ENCODE measurements around the gene CSNK1G1. TPM values are rescaled to one million over a fixed set of nuclear protein-coding genes. Genes with fewer than 3 reads are reported as not detected.

CSNK1G1 gene
- total RNA-seq, 2 experiments from 2014 or later = 20.3 to 22.5 TPM

DNA sequence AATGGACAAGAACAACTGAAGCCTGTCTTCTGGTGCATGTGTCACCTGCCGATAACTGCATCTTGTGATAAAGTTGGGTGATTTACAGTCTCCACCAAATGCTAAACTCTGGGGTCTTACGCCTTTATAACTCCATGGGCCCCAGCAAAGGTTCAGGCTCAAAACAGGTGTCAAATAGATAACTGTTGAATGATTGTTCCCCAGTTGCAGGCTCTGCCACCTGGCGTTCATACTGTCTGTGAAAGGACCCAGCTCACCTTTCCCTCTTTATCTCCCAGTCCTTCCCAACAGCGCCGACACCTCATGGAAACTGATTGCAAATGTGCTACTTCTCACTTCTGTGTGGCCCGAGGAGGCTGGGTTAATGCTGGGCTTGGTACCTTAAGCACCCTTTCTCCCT, 212.7 kb downstream of the CSNK1G1 start:
- no peak for ATAC-seq
- H3K4me1 Mint-ChIP-seq = no peaks in the 10 kb centered on the region
- no peaks in the 10 kb centered on the region for H3K9me3 Mint-ChIP-seq (ENCODE audit: low read depth)
- ChIA-PET CTCF (interaction anchor here (1.6 kb wide), 1 partner anchor 10 kb away, joined by 9 read pairs; no protein-coding TSS in a partner anchor), POLR2A (no interaction called here)
- H3K4me3 Mint-ChIP-seq = no peak overlapping the region
- no peaks in the 10 kb centered on the region for H3K27me3 Mint-ChIP-seq
- intact Hi-C loops (cut with DNase I, micrococcal nuclease) = no loop called here
- no peak for DNase-seq
- H3K27ac Mint-ChIP-seq = peak overlapping the region; percentile 29
- peaks cover 19% of the 10 kb centered on the region for H3K36me3 Mint-ChIP-seq (ENCODE audit: low read depth)

DNA sequence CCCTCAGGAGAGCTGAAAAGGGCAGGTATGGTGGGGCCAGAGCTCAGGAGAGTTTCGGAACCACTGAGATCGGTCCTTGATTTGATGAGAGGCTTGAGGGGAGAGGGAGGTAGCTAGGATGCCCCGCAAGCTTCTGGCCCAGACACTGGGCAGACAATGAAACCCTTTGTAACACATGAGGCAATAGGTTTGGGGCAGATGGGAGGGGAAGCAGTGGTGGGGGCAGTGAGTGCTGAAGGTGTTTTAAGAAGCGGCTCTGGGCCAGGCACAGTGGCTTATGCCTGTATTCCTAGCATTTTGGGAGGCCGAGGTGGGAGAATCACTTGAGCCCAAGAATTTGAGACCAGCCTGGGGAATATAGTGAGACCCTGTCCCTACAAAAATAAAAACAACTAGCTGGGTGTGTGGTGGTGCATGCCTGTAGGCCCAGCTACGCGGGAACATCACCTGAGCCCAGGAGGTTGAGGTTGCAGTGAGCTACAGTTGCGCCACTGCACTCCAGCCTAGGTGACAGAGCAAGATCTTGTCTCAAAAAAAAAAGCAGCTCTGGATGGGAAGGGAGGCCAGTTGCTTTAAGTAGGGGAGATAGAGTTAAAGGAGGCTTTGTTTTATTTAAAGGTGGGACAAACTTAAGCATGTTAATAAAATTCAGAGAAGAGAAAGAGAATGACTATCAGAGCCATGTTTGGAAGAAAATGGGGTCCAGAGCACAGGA, 214.0 kb downstream of the CSNK1G1 start:
- Mint-ChIP-seq H3K9me3 (ENCODE audit: low read depth) (no peaks in the 10 kb centered on the region), H3K27ac (no peak overlapping the region)

DNA sequence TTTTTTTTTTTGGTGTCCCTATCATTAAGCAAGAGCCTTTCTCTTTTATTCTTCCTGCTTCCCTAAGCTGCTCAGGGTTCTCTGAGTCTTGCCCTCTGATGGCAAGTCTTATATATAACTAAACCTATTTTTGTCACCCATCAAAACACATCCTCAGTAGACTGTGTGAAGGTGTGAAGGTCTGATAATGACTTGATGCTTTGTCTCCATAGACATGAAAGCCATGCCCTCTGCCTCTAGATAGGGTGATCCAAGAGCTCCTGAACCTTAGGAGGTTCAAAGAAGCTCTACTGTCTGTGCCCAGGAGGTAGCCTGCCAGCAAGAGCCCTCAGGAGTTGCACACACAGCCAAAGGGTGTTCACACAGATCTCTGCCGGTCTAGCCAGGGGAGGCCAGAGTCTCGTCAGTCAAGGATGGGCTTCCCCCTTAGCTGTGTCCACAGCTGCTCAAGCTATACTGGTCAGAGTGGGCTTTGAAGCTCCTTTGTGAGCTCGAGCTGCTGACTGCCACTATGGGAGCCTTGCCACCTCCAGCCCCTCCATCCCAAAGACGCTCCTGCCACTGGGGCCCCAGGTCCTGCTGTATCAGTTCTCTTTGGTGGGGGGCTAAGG, 217.5 kb downstream of the CSNK1G1 start:
- intact Hi-C loops (cut with DNase I, micrococcal nuclease) = no loop called here
- POLR2A ChIA-PET = no interaction called here
- Mint-ChIP-seq H3K27ac (no peak overlapping the region), H3K36me3 (ENCODE audit: low read depth) (peaks cover 39% of the 10 kb centered on the region), H3K4me1 (no peaks in the 10 kb centered on the region), H3K9me3 (ENCODE audit: low read depth) (no peaks in the 10 kb centered on the region), H3K27me3 (no peaks in the 10 kb centered on the region), H3K4me3 (no peak overlapping the region)
- no peak for DNase-seq
- no peak for ATAC-seq
- CTCF ChIA-PET = no interaction called here

More for the DNA sequence above, 214.0 kb downstream of the CSNK1G1 start:
- intact Hi-C loops (cut with DNase I, micrococcal nuclease) = no loop called here
- peaks cover 24% of the 10 kb centered on the region for H3K36me3 Mint-ChIP-seq (ENCODE audit: low read depth)
- H3K4me1 Mint-ChIP-seq = no peaks in the 10 kb centered on the region
- DNase-seq (no peak), ATAC-seq (no peak)
- no peak overlapping the region for H3K4me3 Mint-ChIP-seq
- ChIA-PET CTCF (interaction anchor here (1.2 kb wide), 1 partner anchor 9 kb away, joined by 6 read pairs; the partner anchor contains the start of gene SNX22), POLR2A (interaction anchor here (0.6 kb wide), 1 partner anchor 1022 kb away, joined by 4 read pairs; no protein-coding TSS in a partner anchor)
- no peaks in the 10 kb centered on the region for H3K27me3 Mint-ChIP-seq

DNA sequence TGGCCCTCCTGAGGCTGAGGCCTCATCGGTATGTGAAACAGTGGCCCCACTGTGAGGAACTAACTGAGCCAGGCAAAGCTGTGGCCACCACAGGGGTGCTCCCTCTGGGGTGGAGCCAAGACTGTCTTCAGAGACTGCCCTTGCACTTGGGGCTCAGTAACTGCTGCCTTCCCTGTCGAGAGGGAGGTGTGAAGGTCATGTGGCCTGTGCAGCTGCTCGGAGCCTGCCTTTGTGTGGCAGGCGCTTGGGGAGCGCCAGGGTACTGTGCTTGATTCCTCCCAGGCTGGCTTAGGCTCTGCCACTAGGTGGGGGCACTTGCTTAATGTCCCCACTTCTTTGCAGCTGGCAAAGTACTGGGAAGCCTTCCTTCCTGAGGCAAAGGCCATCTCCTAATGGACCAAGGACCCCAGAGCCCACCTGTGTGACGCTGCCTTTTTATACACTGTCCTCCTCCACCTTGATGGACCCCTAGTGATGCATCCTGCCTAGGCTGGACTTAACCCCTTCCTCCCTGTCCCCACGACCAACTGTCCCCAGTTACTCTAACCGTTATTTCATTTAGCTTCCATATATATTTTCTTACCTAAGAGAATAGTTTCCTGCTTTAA, 218.6 kb downstream of the CSNK1G1 start:
- Mint-ChIP-seq H3K27ac (no peak overlapping the region), H3K27me3 (no peaks in the 10 kb centered on the region), H3K36me3 (ENCODE audit: low read depth) (peaks cover 42% of the 10 kb centered on the region), H3K4me3 (no peak overlapping the region), H3K9me3 (ENCODE audit: low read depth) (no peaks in the 10 kb centered on the region), H3K4me1 (no peaks in the 10 kb centered on the region)
- no peak for ATAC-seq
- ChIA-PET CTCF (interaction anchor here (0.6 to 1.1 kb wide), 2 partner anchors 17 to 530 kb away, joined by 3 read pairs; no protein-coding TSS in a partner anchor), POLR2A (no interaction called here)
- intact Hi-C loops (cut with DNase I, micrococcal nuclease) = no loop called here
- DNase-seq = no peak

DNA sequence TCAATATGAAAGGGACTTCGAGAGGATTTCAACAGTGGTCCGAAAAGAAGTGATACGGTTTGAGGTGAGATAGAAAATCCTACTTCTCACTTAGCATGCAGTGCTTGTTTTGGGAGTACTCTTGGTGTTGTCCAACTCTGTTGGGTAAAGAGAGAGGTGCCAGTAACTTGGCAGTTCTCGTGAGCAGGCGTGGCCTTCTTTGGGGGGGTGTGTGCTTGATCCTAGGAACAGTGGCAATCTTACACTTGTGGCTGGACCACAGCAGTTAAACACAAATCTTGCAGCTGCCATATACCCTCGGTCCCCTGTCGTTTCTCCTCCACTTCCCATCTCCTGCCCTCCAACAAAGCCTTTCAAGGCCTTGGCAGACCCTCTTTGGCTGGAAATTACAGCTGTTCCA, 219.6 kb downstream of the CSNK1G1 start:
- POLR2A ChIA-PET = no interaction called here

DNA sequence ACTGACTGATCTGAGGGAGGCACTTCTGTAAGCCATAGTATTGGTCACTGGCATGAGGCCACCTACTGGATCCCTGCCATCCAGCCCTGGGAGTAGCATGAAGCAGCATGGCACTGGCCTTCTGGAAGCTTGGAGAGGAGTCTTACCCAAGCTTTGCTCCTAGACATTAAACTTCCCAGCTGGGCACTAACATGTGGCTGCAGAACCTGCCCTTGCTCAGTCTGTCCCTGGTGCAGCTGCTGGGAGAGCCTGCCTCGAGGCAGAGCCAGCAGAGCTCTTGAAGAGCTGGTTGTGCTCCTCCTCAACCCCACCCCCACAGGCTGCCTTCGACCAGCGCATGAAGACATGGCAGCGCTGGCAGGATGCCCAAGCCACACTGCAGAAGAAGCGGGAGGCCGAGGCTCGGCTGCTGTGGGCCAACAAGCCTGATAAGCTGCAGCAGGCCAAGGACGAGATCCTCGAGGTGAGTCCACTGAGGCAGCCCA, 221.6 kb downstream of the CSNK1G1 start:
- ChIA-PET POLR2A (no interaction called here), CTCF (no interaction called here)
- H3K9me3 Mint-ChIP-seq (ENCODE audit: low read depth) = no peaks in the 10 kb centered on the region
- H3K27me3 Mint-ChIP-seq = no peaks in the 10 kb centered on the region
- intact Hi-C loops (cut with DNase I, micrococcal nuclease) = no loop called here
- H3K4me1 Mint-ChIP-seq = no peaks in the 10 kb centered on the region
- ATAC-seq (no peak), DNase-seq (no peak)
- H3K27ac Mint-ChIP-seq = no peak overlapping the region
- H3K4me3 Mint-ChIP-seq = no peak overlapping the region
- H3K36me3 Mint-ChIP-seq (ENCODE audit: low read depth) = peaks cover 46% of the 10 kb centered on the region

More for the DNA sequence above, 219.6 kb downstream of the CSNK1G1 start:
- ATAC-seq = no peak
- intact Hi-C loops (cut with DNase I, micrococcal nuclease) = no loop called here
- H3K27ac Mint-ChIP-seq = no peak overlapping the region
- no peaks in the 10 kb centered on the region for H3K4me1 Mint-ChIP-seq
- H3K4me3 Mint-ChIP-seq = no peak overlapping the region
- H3K36me3 Mint-ChIP-seq (ENCODE audit: low read depth) = peaks cover 43% of the 10 kb centered on the region
- H3K9me3 Mint-ChIP-seq (ENCODE audit: low read depth) = no peaks in the 10 kb centered on the region
- no peak for DNase-seq
- CTCF ChIA-PET = interaction anchor here (0.6 kb wide), 1 partner anchor 529 kb away, joined by 3 read pairs; no protein-coding TSS in a partner anchor
- H3K27me3 Mint-ChIP-seq = no peaks in the 10 kb centered on the region

DNA sequence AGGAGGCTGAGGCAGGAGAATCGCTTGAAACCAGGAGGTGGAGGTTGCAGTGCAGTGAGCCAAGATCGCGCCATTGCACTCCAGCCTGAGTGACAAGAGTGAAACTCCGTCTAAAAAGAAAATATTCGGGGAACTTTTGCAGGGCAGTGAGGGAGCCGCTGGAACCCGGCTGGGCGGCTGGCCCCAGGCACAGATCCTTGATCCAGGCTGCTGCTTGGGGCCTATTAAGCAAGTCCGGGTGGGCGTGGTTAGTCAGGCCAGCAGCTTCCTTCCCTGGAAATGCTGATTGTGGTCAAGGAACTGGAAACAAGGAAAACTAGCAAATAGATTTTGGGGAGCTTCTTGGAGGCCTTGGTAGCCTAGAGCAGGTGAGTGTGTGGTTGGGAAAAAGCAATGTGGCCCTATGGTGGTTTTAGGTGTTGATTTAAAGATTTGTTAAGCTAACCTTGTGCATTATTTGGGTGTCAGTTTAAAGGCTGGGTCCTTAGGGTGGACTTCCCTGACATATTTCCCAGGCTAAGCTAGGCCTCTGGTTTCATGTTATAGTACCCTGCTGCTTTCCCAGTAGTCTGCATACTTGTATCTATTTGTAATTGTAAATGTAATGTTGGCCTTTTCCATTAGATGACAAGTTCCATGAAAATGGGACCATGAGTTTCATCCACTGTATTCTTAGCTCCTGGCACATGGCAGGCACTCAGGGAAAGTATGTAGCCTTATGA, 222.2 kb downstream of the CSNK1G1 start:
- Mint-ChIP-seq H3K4me1 (no peaks in the 10 kb centered on the region), H3K27ac (no peak overlapping the region), H3K9me3 (ENCODE audit: low read depth) (no peaks in the 10 kb centered on the region), H3K4me3 (no peak overlapping the region), H3K36me3 (ENCODE audit: low read depth) (peaks cover 46% of the 10 kb centered on the region), H3K27me3 (no peaks in the 10 kb centered on the region)
- CTCF ChIA-PET = no interaction called here
- intact Hi-C loops (cut with DNase I, micrococcal nuclease) = no loop called here
- POLR2A ChIA-PET = no interaction called here
- ATAC-seq = no peak
- DNase-seq = no peak

DNA sequence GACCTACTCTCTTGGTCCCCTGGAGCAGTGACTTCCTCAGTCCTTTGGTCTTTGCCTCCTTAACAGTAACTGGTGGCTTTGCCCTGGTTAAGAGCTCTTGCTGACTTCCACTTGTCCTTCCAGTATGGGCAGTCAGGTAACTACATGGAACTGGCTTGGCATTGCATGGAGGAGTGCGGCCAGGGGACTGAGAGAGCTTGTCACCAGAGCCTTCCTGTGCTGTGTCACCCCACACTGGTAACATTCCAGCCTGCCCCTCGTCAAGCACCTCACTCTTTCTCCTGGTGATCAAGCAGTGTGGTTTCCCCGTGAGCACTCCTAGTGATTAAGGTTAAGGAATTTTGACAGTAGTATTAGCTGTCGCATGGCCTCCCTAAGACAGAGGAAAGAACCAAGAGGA, 223.8 kb downstream of the CSNK1G1 start:
- H3K27ac Mint-ChIP-seq = no peak overlapping the region
- ChIA-PET POLR2A (interaction anchor here (1.5 kb wide), 1 partner anchor 14 kb away, joined by 4 read pairs; no protein-coding TSS in a partner anchor), CTCF (interaction anchor here (0.7 to 2.1 kb wide), 5 partner anchors 10 to 21 kb away, joined by 3 to 4 read pairs (median 3); no protein-coding TSS in a partner anchor)
- no peaks in the 10 kb centered on the region for H3K27me3 Mint-ChIP-seq
- ATAC-seq = no peak
- intact Hi-C loops (cut with DNase I, micrococcal nuclease) = no loop called here
- H3K4me1 Mint-ChIP-seq = no peaks in the 10 kb centered on the region
- DNase-seq = no peak
- no peaks in the 10 kb centered on the region for H3K9me3 Mint-ChIP-seq (ENCODE audit: low read depth)
- H3K4me3 Mint-ChIP-seq = no peak overlapping the region
- peaks cover 52% of the 10 kb centered on the region for H3K36me3 Mint-ChIP-seq (ENCODE audit: low read depth)

DNA sequence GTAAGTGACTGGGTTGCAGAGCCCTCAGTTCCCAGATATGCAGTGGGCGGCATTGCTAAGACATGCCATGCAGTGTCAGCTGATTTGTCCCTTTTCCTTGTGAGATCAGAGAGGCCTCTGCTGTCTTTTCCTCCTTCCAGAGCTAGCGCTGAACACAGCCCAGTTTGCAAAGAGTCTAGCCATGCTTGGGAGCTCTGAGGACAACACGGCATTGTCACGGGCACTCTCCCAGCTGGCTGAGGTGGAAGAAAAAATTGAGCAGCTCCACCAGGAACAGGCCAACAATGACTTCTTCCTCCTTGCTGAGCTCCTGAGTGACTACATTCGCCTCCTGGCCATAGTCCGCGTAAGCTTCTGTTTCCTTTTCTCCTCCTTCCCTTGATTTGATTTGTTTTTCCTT, 224.4 kb downstream of the CSNK1G1 start:
- Mint-ChIP-seq H3K4me1 (no peaks in the 10 kb centered on the region), H3K9me3 (ENCODE audit: low read depth) (no peaks in the 10 kb centered on the region), H3K4me3 (no peak overlapping the region), H3K36me3 (ENCODE audit: low read depth) (peaks cover 45% of the 10 kb centered on the region), H3K27me3 (no peaks in the 10 kb centered on the region), H3K27ac (no peak overlapping the region)
- no peak for DNase-seq
- POLR2A ChIA-PET = interaction anchor here (1.5 kb wide), 1 partner anchor 14 kb away, joined by 4 read pairs; no protein-coding TSS in a partner anchor
- intact Hi-C loops (cut with DNase I, micrococcal nuclease) = no loop called here
- ATAC-seq = no peak
- CTCF ChIA-PET = interaction anchor here (0.9 to 2.1 kb wide), 4 partner anchors 10 to 19 kb away, joined by 3 to 4 read pairs (median 3); no protein-coding TSS in a partner anchor

DNA sequence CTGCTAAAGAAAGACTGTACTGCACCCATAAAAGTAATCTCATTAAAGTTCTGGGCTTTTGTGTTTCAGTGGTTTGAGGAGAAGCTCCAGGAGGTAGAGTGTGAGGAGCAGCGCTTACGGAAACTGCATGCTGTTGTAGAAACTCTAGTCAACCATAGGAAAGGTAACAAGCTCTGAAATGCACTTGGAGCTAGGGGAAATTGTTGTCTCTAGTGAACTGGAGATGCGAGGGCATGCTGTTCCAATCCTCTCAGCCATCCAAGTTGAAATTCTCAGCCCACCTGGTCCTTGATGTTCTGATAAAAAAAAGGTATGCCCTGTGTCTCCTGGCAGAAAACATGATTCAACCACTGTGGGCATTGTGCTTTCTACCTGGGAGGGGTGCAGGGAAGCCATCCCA, 225.8 kb downstream of the CSNK1G1 start:
- H3K4me1 Mint-ChIP-seq = no peaks in the 10 kb centered on the region
- POLR2A ChIA-PET = interaction anchor here (0.6 kb wide), 1 partner anchor 175 kb away, joined by 3 read pairs; no protein-coding TSS in a partner anchor
- intact Hi-C loops (cut with DNase I, micrococcal nuclease) = no loop called here
- H3K9me3 Mint-ChIP-seq (ENCODE audit: low read depth) = no peaks in the 10 kb centered on the region
- no peak overlapping the region for H3K27ac Mint-ChIP-seq
- ATAC-seq (no peak), DNase-seq (no peak)
- CTCF ChIA-PET = no interaction called here
- H3K36me3 Mint-ChIP-seq (ENCODE audit: low read depth) = peaks cover 42% of the 10 kb centered on the region
- H3K27me3 Mint-ChIP-seq = no peaks in the 10 kb centered on the region
- no peak overlapping the region for H3K4me3 Mint-ChIP-seq
